Lung (tissue), 12 donors: Measurements from ENCODE around the gene SMIM29. TPM values are rescaled to one million over a fixed set of nuclear protein-coding genes. Genes with fewer than 3 reads are reported as not detected.
"Not testable (repeated sequence)": the region's sequence is repeated elsewhere in the genome, so short reads cannot be mapped to it uniquely, and the experiment has no call there.

Experiments used
- ATAC-seq: fragments of 200-7000 bp; cut with Tn5 transposase; one replicate; pipeline ENCODE4 v1.9.1; 2020; ENCODE audit warnings: moderate number of reproducible peaks; ENCODE audit not compliant: insufficient read depth, low FRiP score
- DNase-seq, 3 donors: peaks; one replicate each; pipeline ENCODE4 v3.0.0-alpha.2; 2013 to 2017
- H3K27ac ChIP-seq, 2 donors: one replicate each; pipeline ENCODE4 v1.5.1; 2013; ENCODE audit warnings: mild to moderate bottlenecking in 2 of 2, moderate library complexity in 2 of 2, control low read depth in 1 of 2, inconsistent platforms in 1 of 2, low read depth in 1 of 2, low read length in 1 of 2
- H3K27me3 ChIP-seq, 3 donors: one replicate each; pipeline ENCODE4 v1.5.1; 2013; ENCODE audit warnings: low read length in 2 of 3; ENCODE audit not compliant: control insufficient read depth in 3 of 3, insufficient read depth in 3 of 3
- H3K36me3 ChIP-seq, 4 donors: one replicate each; pipeline ENCODE4 v1.5.1; 2013; ENCODE audit warnings: low read length in 4 of 4, mild to moderate bottlenecking in 1 of 4, moderate library complexity in 1 of 4; ENCODE audit not compliant: control insufficient read depth in 4 of 4, insufficient read depth in 4 of 4
- H3K4me1 ChIP-seq, 5 donors: one replicate each; pipeline ENCODE4 v1.5.1; 2013; ENCODE audit warnings: low read length in 5 of 5, mild to moderate bottlenecking in 2 of 5, moderate library complexity in 1 of 5; ENCODE audit not compliant: control insufficient read depth in 5 of 5, insufficient read depth in 5 of 5
- H3K4me3 ChIP-seq: one replicate; pipeline ENCODE4 v1.5.1; 2013; ENCODE audit warnings: mild to moderate bottlenecking, control low read depth, moderate library complexity
- H3K9ac ChIP-seq, 2 donors: one replicate each; pipeline ENCODE4 v1.5.1; 2013; ENCODE audit warnings: low read length in 2 of 2, control low read depth in 1 of 2; ENCODE audit not compliant: insufficient read depth in 1 of 2
- H3K9me3 ChIP-seq, 4 donors: one replicate each; pipeline ENCODE4 v1.5.1; 2013; ENCODE audit warnings: low read length in 3 of 4, mild to moderate bottlenecking in 1 of 4, moderate library complexity in 1 of 4; ENCODE audit not compliant: control insufficient read depth in 4 of 4, insufficient read depth in 3 of 4
- WGBS, 2 donors: extraction: QIAGEN DNeasy Blood & Tissue Kit; methylation state at CpG; one replicate each; pipeline ENCODE4 v1.1.7; 2013; 5-methylcytosine and 5-hydroxymethylcytosine counted together
- polyA plus RNA-seq, 2 donors: library from polyadenylated mRNA; stranded (reverse); fragments of 200-250 nt; gene quantifications; one replicate each; pipeline ENCODE4 v1.2.1, GENCODE V29; 2013
- total RNA-seq, 2 donors: library from RNA; depleted of rRNA in 1 of 2; stranded (reverse); fragments of >200 nt in 1 of 2; gene quantifications; one replicate each; pipeline ENCODE4 v1.2.1, GENCODE V29; 2014 to 2021
- TF ChIP-seq, protein P1 (sequence below): IDR thresholded peaks from 2 replicates; pipeline ENCODE4 v1.5.1; 2012; ENCODE audit warnings: mild to moderate bottlenecking; ENCODE audit errors: control extremely low read depth, extremely low read depth
- donor health status: control.
- donor health status: control.
- donor health status: Bipolar disorder and iron deficiency.
- donor health status: healthy.
- donor health status: DM: yes; HTN: yes; CAD: no.

SMIM29 gene
- total and polyA plus RNA-seq, 4 donors = 8.5 to 122 (median 58.3) TPM

DNA sequence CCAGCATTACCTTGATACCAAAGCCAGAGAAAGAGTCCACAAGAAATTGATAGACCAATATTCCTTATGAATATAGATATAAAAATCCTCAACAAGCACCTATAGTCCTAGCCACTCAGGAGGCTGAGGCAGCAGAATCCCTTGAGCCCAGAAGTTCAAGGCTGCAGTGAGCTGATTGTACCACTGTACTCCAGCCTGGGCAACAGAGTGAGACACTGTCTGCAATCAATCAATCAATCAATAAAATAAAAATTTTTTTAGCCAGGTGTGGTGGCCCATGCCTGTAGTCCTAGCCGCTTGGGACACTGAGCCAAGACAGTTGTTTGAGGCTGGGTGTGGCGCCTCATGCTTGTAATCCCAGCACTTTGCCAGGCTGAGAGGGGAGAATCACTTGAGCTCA is 18.9 kb upstream of the SMIM29 start:
- Histone ChIP-seq H3K4me1 (peaks cover 0 to 6% (median 0%) of the 10 kb centered on the region in 5 donors), H3K9me3 (no peaks in the 10 kb centered on the region), H3K27me3 (no peaks in the 10 kb centered on the region), H3K27ac (no peak overlapping the region), H3K4me3 (no peak overlapping the region), H3K9ac (no peak overlapping the region), H3K36me3 (no peaks in the 10 kb centered on the region)
- TF ChIP-seq, protein P1, sequence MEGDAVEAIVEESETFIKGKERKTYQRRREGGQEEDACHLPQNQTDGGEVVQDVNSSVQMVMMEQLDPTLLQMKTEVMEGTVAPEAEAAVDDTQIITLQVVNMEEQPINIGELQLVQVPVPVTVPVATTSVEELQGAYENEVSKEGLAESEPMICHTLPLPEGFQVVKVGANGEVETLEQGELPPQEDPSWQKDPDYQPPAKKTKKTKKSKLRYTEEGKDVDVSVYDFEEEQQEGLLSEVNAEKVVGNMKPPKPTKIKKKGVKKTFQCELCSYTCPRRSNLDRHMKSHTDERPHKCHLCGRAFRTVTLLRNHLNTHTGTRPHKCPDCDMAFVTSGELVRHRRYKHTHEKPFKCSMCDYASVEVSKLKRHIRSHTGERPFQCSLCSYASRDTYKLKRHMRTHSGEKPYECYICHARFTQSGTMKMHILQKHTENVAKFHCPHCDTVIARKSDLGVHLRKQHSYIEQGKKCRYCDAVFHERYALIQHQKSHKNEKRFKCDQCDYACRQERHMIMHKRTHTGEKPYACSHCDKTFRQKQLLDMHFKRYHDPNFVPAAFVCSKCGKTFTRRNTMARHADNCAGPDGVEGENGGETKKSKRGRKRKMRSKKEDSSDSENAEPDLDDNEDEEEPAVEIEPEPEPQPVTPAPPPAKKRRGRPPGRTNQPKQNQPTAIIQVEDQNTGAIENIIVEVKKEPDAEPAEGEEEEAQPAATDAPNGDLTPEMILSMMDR = no peak
- DNase-seq (no peak), ATAC-seq (no peak)
- 98% methylated on average over 2 of the region's 2 CpGs for WGBS, 2 donors

DNA sequence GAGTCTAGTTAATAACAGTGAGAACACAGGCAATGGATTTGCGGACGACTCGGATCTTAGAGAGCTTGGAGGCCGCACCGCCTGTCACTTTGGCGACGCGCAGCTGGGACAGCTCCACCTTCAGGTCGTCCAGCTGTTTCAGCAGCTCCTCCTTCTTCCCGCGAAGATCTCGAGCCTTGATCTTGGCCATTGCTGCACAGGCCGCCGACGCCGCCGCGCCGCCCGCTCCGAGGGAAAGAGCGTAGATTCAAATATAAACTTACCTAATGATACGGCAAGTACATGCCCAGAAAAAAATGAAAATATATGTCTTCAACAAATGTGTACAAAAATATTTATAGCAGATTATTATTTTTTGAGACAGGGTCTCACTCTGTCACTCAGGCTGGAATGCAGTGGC is 14.7 kb upstream of the SMIM29 start:
- not testable (repeated sequence) for H3K27ac ChIP-seq, H3K9ac ChIP-seq, H3K4me3 ChIP-seq, DNase-seq, ATAC-seq, H3K27me3 ChIP-seq, H3K36me3 ChIP-seq, H3K9me3 ChIP-seq, H3K4me1 ChIP-seq
- WGBS, 2 donors = 90 to 95% methylated on average over 23 of the region's 23 CpGs

- Histone ChIP-seq H3K27me3 (no peaks in the 10 kb centered on the region), H3K36me3 (no peaks in the 10 kb centered on the region), H3K4me3 (no peak overlapping the region), H3K4me1 (no peaks in the 10 kb centered on the region), H3K27ac (no peak overlapping the region), H3K9me3 (no peaks in the 10 kb centered on the region), H3K9ac (no peak overlapping the region)
- DNase-seq (no peak), ATAC-seq (no peak)
- TF ChIP-seq, protein P1 = no peak
- WGBS, 2 donors = 77 to 89% methylated on average over 17 of the region's 17 CpGs
Measured at GRCh38 chr6:34260576-34261267, 11.9 kb upstream of the SMIM29 start.

- ATAC-seq (no peak), DNase-seq (no peak)
- 84 to 88% methylated on average over 6 of the region's 6 CpGs for WGBS, 2 donors
- H3K36me3 ChIP-seq = no peaks in the 10 kb centered on the region
- H3K4me3 ChIP-seq = no peak overlapping the region
- H3K4me1 ChIP-seq = no peaks in the 10 kb centered on the region
- H3K27ac ChIP-seq = no peak overlapping the region
- TF ChIP-seq, protein P1 = no peak
- H3K9me3 ChIP-seq = no peaks in the 10 kb centered on the region
- no peaks in the 10 kb centered on the region for H3K27me3 ChIP-seq
- no peak overlapping the region for H3K9ac ChIP-seq
Measured at GRCh38 chr6:34259529-34260069, 10.8 kb upstream of the SMIM29 start.

DNA sequence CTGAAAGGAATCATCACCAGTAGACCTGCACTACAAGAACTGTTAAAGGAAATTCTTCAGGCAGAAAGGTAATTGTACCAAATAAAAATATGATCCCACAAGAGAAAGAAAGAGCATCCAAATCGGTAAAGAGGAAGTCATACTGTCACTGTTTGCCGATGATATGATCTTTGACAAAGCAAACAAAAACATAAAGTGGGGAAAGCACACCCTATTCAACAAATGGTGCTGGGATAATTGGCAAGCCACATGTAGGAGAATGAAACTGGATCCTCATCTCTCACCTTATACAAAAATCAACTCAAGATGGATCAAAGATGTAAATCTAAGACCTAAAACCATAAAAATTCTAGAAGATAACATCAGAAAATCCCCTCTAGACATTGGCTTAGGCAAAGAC is 3.6 kb upstream of the SMIM29 start:
- not testable (repeated sequence) for H3K36me3 ChIP-seq, H3K27ac ChIP-seq, H3K27me3 ChIP-seq, H3K9ac ChIP-seq, H3K9me3 ChIP-seq, H3K4me1 ChIP-seq, ATAC-seq, H3K4me3 ChIP-seq, DNase-seq
- 7 to 33% methylated on average over 2 of the region's 2 CpGs for WGBS, 2 donors
